BJ (cell line): ENCODE data around the gene PRPF4. TPM values are rescaled to one million over a fixed set of nuclear protein-coding genes. Genes with fewer than 3 reads are reported as not detected.
"Not testable (repeated sequence)": the region's sequence is repeated elsewhere in the genome, so short reads cannot be mapped to it uniquely, and the experiment has no call there.

ENCODE experiments used
- CTCF ChIA-PET: fragments of 350-600 bp; formaldehyde crosslinking; extraction: SDS; loops from one replicate; lab custom pipeline; 2021; ENCODE audit warnings: antibody characterized with exemption, inconsistent platforms; lab: Yijun Ruan, JAX
- POLR2A ChIA-PET: fragments of 300-600 bp; sonication (Branson Sonifier 250); formaldehyde crosslinking; extraction: SDS; loops from one replicate; lab custom pipeline; 2021; ENCODE audit warnings: antibody characterized with exemption; lab: Charles Lee
- DNase-seq: peaks from one replicate; pipeline ENCODE4 v3.0.0-alpha.2; 2011; ENCODE audit warnings: low read depth
- H3K27me3 ChIP-seq: 2 replicates; pipeline ENCODE4 v1.6.0; 2011; ENCODE audit warnings: low read length; ENCODE audit not compliant: control insufficient read depth, insufficient read depth
- H3K36me3 ChIP-seq: 2 replicates; pipeline ENCODE4 v1.5.1; 2011; ENCODE audit warnings: low read length; ENCODE audit not compliant: control insufficient read depth, insufficient read depth
- H3K4me3 ChIP-seq: 2 replicates; pipeline ENCODE4 v1.5.1; 2011; ENCODE audit warnings: low read depth, mild to moderate bottlenecking, control low read depth, low read length
- polyA plus RNA-seq: library from polyadenylated mRNA; depleted of rRNA; stranded (reverse); fragments of >200 nt; gene quantifications from 2 replicates; pipeline ENCODE4 v1.2.3, GENCODE V29; 2011
- TF ChIP-seq, protein P1 (sequence below): IDR thresholded peaks from 2 replicates; pipeline ENCODE4 v1.5.1; 2011; ENCODE audit warnings: low read depth, mild to moderate bottlenecking, control low read depth, inconsistent platforms, low read length, moderate library complexity; ENCODE audit not compliant: insufficient read depth

PRPF4 gene
- polyA plus RNA-seq, 1 experiment = 18.3 TPM

DNA sequence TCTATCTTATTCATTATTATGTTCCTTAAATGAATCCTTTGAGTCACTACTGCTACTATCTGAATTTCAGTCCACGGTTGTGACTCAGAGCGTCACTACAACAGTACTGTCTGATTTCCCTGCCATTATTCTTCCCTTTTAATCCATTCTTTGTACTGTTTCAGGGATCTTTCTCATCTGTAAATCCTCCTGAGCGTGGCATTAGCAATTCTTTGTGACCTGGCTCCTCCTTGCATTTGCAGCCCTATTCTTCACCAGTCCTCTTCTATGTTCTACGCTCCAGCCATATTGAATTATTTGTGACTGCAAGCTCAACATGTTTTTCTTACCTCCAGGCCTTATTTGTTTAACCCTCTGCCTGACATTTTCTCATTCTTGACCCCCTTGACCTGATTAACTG is 5.9 kb downstream of the PRPF4 start:
- no peak for DNase-seq
- ChIA-PET CTCF (no interaction called here), POLR2A (no interaction called here)
- TF ChIP-seq, protein P1, sequence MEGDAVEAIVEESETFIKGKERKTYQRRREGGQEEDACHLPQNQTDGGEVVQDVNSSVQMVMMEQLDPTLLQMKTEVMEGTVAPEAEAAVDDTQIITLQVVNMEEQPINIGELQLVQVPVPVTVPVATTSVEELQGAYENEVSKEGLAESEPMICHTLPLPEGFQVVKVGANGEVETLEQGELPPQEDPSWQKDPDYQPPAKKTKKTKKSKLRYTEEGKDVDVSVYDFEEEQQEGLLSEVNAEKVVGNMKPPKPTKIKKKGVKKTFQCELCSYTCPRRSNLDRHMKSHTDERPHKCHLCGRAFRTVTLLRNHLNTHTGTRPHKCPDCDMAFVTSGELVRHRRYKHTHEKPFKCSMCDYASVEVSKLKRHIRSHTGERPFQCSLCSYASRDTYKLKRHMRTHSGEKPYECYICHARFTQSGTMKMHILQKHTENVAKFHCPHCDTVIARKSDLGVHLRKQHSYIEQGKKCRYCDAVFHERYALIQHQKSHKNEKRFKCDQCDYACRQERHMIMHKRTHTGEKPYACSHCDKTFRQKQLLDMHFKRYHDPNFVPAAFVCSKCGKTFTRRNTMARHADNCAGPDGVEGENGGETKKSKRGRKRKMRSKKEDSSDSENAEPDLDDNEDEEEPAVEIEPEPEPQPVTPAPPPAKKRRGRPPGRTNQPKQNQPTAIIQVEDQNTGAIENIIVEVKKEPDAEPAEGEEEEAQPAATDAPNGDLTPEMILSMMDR = no peak
- H3K36me3 ChIP-seq = peaks cover 8% of the 10 kb centered on the region
- H3K4me3 ChIP-seq = no peak overlapping the region
- no peaks in the 10 kb centered on the region for H3K27me3 ChIP-seq

DNA sequence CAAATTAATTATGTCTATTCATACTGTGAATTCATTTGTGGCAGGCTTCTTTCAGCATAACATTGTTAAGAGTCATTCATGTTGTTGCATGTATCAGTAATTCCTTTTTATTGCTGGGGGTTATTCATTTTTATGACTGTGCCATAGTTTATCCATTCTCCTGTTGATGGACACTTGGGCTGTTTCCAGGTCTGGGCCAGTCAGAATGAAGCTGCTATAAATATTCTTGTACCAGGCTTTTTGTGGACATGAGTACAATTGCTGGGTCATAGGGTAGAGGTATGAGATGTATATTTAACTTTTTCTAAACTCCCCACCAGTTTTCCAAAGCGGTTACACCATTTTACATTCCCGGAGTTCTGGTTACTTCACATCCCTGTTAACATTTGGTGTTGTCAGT is 13.6 kb downstream of the PRPF4 start:
- Histone ChIP-seq H3K27me3 (no peaks in the 10 kb centered on the region), H3K36me3 (peaks cover 18% of the 10 kb centered on the region), H3K4me3 (no peak overlapping the region)
- TF ChIP-seq, protein P1 = no peak
- POLR2A ChIA-PET = no interaction called here
- CTCF ChIA-PET = no interaction called here
- DNase-seq = no peak

DNA sequence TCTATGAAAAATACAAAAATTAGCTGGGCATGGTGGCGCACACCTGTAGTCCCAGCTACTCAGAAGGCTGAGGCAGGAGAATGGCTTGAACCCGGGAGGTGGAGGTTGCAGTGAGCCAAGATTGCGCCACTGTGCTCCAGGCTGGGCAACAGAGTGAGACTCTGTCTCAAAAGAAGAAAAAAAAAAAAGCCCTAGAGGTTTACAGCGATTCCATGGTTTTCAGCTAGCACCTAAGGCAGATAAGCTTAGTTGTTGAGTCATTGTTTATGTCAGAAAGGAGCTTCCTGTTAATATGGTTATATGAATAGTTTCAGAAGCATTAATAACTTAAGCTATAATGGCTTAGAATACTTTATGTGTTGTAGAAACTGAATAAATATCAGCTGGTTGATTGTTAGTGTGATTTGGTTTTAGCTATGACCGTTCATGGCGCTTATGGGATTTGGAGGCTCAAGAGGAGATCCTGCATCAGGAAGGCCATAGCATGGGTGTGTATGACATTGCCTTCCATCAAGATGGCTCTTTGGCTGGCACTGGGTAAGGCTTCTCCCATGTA is 14.7 kb downstream of the PRPF4 start:
- Histone ChIP-seq H3K4me3 (no peak overlapping the region), H3K27me3 (no peaks in the 10 kb centered on the region), H3K36me3 (peaks cover 18% of the 10 kb centered on the region)
- ChIA-PET CTCF (interaction anchor here (1.1 to 1.3 kb wide), 2 partner anchors 15 to 112 kb away, joined by 3 to 6 read pairs; partner anchors contain the start of genes ALAD, CDC26 and PRPF4), POLR2A (interaction anchor here (0.7 kb wide), 1 partner anchor 69 kb away, joined by 8 read pairs; the partner anchor contains the start of gene FKBP15)
- TF ChIP-seq, protein P1 = no peak
- no peak for DNase-seq

DNA sequence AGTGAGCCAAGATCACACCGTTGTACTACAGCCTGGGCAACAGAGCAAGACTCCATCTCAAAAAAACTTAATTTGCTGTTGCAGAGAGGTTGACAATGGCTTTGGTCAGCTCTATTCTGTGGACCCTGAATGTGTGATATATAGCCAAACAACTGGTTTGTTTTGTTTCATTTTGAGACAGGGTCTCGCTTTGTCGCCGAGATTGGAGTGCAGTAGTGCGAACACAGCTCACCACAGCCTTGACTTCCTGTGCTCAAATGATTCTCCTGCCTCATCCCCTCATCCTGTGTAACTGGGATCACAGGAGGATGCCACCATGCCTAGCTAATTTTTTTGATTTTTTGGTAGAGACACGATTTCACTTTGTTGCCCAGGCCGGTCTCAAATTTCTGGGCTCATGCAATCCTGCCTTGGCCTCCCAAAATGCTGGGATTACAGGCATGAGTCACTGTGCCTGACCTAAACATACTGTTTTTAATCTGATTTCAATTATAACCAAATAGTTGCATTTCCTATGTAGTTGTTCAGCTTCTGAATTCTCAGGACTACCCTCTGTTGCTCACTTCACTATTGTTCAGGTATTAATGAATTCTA is 17.9 kb downstream of the PRPF4 start:
- TF ChIP-seq, protein P1 = no peak
- DNase-seq = peak; percentile 47
- ChIA-PET CTCF (no interaction called here), POLR2A (no interaction called here)
- Histone ChIP-seq H3K4me3 (no peak overlapping the region), H3K36me3 (peaks cover 15% of the 10 kb centered on the region), H3K27me3 (no peaks in the 10 kb centered on the region)

DNA sequence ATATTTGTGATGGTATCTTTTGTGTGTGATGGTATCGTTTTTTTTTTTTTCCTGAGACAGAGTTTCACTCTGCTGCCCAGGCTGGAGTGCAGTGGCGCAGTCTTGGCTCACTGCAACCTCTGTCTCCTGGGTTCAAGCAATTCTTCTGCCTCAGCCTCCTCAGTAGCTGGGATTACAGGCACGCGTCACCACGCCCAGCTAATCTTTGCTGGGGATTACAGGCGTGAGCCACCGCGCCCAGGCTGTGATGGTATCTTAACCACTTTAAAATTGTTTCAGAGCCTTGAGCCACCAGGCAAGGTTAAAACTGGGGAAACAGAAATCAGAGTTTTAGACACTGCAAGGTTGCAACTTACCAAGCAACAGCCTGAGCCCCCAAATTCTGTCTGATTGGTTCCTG is 20.8 kb downstream of the PRPF4 start:
- ChIA-PET POLR2A (interaction anchor here (0.8 kb wide), 1 partner anchor 40 kb away, joined by 3 read pairs; no protein-coding TSS in a partner anchor), CTCF (interaction anchor here (1.0 to 2.1 kb wide), 5 partner anchors 12 to 112 kb away, joined by 3 to 6 read pairs (median 4); partner anchors contain the start of genes ALAD and CDC26)
- not testable (repeated sequence) for DNase-seq, H3K27me3 ChIP-seq, H3K4me3 ChIP-seq, H3K36me3 ChIP-seq
